Hindlimb muscle (tissue), 1 donor: ENCODE measurements around the gene TRAF7. TPM values are rescaled to one million over a fixed set of nuclear protein-coding genes. Genes with fewer than 3 reads are reported as not detected.

Source experiments
- DNase-seq: peaks from one replicate; pipeline ENCODE4 v3.0.0-alpha.2; 2013
- polyA plus RNA-seq: library from polyadenylated mRNA; unstranded; fragments of 120-200 nt; gene quantifications from one replicate; pipeline ENCODE4 v1.2.1, GENCODE V29; 2013; ENCODE audit not compliant: insufficient read length

TRAF7 gene
- polyA plus RNA-seq, 1 donor = 46.7 TPM

DNA sequence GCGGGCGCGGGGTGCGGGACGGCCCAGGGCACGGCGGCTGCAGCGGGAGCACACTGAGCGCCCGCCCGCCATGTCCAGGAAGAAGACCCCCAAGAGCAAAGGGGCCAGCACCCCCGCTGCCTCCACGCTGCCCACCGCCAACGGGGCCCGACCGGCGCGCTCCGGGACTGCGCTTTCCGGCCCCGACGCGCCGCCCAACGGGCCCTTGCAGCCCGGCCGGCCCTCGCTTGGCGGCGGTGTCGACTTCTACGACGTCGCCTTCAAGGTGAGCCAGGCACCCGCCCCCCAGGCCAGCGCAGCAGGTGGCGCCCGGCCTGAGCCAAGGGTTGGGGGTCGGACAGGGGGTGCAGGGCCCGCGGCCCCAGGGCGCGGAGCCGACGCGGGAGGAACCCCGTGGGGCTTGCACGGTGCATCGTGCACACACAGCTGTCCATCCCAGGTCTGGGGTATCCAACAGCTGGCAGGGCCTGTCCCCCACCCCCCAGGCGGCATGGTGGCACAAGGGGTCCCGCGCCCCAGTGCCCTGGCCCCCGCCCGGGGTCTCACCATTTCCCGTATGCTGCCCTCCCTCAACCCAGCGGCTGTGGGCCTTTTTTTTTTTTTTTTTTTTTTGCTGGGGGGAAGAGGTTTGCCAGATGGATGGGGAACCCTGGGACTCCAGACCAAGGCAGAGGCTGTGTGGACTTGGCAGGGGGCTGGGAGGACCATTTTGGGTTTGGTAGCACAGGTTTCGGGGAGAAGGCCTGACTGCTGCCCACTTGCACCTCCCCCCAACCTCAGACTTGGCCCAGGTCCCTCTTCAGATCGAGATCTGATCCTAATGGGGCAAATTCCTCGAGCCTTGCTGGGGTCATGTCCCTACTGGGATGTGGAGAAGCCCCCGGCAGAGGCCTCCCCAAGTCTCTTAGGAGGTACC lies 6.6 kb upstream of the TRAF7 start:
- no peak for DNase-seq

DNA sequence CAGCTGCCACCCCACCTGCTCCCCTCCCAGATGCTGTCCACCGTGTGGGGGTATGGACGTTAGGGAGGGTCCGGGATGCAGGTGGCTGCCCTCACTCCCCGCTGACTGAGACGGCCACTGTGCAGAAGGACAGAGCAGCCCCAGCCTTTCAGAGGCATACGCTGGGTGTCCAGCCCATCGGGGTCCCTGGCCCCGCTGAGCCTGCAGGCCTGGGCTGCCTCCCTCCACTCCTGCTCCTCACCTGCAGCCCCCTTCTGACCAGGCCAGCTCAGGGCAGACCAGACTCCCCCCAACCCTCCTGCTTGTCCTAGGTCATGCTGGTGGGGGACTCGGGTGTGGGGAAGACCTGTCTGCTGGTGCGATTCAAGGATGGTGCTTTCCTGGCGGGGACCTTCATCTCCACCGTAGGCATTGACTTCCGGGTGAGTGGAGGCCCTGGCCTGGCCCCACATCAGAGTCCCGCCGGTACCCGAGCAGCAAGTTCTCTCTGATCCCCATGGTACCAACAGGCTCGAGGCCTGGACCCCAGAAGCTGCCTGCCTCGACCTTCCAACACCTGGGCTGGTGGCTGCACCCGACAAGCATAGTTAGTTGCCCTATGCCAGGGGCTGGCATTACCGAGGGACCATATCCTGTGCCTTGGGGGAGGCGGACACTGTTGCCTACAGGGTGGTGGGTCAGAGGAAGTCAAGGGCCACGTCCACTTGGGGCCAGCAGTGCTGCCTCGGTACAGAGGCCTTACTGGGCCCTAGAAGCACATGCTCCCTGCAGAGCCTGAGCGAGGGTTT lies 5.8 kb upstream of the TRAF7 start:
- DNase-seq = no peak

DNA sequence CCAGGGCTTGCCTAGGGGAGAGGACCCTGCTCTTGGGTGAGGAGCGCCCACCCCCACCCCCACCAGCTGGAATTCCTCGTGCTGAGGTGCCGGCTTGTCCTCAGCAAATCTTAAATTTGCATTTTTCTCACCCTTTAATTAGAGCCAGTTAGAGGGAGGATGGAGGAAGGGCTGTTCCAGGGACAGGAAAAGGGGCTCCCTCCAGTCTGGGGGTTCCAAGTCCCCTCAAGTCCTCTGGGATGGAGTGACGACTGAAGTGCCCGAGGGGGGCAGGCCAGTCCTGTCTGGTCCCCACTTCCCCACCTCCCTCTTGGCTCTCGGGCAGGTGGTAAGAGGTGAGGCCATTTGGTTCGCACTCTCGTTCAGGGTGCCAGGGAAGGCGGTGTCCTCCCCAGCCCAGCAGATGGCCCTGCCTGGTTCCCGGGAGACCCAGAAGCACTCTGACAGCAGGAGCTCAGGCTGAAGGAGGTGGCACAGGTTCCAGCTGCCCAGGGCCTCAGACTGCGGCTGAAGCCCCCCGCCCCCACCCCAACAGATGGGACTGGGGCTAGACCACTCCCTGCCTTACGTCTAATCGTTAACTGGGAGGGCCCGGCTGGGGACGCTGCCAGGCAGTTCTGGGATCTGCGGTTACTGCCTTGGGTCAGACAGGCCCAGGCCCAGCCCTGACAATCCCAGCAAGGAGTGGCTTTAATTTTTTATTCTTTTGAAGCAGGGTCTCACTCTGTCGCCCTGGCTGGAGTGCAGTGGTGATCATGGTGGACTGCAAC lies 5.0 kb upstream of the TRAF7 start:
- DNase-seq = no peak

DNA sequence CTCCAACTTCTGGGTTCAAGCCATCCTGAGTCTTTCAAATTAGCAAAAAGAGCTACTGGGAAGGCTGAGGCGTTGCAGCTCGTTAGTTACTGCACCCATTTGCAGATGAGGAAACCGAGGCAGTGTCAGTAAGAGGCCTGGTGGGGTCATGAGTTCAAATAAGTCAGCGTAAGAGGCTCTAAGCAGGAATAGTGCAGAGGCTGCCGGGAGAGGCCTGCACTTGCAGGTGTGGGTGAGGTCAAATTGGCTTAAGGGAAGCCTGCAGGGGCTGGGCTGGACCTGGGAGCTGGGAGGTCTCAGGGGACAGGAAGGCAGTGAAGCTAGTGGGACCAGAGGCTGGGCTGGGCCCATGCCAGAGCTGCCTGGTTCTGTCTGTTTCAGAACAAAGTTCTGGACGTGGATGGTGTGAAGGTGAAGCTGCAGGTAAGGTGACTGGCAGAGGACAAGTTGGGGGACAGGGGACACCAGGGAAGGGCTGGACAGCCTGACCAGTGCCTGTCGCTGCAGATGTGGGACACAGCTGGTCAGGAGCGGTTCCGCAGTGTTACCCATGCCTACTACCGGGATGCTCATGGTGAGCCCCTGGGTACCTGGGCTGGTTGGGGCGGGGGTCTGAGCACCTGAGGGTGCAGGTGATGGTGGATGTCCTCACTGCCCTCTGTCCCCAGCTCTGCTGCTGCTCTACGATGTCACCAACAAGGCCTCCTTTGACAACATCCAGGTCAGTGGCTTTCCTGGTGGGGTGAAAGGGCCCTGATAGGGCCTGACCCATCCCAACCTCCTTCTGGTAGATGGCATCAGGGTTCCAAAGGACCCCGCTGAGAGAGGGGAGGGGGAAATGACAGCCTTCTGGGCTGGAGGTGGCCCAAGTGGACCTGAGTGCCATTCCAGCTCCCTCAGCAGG lies 4.1 kb upstream of the TRAF7 start:
- DNase-seq = no peak

DNA sequence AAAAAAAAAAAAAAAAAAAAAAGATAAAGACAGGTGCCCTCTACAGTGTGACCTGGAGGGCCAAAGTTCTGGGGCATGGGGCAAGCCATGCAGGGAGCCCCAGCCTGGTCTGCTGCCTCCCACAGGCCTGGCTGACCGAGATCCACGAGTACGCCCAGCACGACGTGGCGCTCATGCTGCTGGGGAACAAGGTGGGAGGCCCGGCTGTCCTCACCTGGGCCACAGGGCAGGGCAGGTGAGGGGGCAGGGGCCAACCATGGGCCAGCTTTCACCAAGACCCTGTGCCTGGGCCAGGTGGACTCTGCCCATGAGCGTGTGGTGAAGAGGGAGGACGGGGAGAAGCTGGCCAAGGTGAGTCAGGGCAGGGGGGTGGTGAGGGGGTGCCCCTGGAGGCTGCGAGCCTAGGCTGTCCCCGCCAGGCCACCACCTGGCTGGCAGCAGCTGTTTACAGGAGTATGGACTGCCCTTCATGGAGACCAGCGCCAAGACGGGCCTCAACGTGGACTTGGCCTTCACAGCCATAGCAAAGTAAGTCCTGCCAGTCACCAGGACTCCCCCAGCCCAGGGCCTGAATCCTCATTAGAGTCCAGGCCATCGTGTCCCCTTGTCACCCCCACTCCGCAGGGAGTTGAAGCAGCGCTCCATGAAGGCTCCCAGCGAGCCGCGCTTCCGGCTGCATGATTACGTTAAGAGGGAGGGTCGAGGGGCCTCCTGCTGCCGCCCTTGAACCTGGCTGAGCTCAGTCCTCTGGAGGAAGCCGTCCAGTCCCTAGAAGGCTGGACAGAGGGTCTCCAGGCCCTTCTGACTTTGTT lies 2.7 kb upstream of the TRAF7 start:
- DNase-seq = no peak

DNA sequence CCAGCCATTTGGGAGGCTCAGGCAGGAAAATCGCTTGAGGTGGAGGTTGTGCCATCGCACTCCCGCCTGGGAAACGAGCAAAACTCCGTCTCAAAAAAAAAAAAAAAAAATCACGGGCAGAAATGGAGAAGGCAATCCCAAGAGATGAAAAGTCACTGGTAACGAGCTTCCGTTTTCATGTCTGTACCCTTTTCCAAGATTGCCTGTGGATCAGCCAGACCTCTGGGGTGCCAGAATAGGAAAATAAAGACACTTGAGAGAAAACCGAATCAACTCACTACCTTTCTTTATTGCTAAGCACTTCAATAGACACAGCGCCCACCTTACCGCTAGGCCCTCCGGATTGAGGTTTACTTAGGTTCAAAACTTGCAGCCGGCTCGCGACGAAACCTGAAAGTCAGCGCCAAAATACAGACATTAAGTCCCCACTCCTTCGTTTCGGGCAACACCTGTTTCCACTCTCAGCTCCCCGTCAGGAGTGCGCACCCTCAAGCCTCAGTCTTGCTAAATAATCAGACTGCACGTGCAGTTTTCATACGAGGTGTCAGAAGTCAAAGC lies 970 bp upstream of the TRAF7 start:
- DNase-seq = no peak

DNA sequence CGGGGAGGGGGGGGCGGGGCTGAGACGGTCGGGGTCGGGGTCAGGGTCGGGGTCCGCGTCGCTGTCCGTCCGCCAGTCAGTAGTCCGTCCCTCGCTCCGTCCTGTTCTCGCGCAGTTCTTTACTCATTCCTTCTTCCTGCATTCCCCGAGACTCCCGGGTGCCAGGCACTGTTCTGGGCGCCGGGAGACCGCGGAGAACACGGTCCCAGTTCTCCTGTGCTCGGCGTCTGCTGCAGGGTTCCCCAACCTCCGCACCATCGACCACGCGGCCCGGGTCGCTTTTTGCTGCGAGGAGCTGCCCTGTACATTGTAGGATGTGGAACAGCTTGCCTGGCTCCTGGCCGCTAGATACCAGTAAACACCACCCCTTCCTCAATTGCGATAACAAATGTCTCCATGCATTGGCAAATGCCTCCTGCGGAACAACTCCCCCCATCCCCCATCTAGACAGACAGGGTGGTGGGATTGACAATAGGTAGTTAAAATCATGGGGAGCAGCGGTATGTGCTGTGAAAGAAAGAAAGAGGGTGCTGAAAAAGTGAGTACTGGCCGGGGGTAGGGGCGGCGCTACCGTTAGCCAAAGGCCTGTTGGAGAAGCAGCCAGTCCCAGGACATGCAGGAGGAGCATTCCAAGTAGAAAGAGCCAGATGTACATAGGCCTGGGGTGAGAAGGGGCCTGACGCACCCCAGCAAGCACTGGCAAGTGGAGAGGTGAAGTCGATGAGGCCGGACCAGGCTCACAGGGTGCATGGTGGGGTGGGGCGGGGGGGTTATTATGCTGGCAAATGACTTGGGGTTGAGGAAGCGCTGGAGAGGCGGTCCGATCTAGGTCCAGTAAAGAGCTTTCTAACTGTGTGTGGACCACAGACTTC lies 631 bp downstream of the TRAF7 start:
- peak; percentile 58 for DNase-seq

DNA sequence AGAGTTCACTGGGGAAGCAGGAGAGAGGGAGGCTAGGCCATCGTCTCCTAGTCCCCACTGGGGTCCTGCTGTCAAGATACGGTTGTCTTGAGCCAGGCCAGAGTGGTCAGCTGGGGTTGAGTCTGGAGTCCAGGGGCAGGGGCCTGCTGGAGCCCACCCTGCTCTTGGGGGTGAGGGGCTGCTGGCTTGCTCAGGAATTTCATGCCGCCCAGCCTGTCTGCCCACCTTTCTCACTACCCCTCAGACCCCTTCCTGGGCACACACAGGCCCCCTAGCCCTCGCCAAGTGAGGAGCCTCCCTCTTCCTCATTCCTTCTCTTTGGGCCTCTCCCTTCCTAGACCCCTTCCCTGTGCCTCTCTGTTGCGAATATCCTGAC lies 1.3 kb downstream of the TRAF7 start:
- DNase-seq = no peak

DNA sequence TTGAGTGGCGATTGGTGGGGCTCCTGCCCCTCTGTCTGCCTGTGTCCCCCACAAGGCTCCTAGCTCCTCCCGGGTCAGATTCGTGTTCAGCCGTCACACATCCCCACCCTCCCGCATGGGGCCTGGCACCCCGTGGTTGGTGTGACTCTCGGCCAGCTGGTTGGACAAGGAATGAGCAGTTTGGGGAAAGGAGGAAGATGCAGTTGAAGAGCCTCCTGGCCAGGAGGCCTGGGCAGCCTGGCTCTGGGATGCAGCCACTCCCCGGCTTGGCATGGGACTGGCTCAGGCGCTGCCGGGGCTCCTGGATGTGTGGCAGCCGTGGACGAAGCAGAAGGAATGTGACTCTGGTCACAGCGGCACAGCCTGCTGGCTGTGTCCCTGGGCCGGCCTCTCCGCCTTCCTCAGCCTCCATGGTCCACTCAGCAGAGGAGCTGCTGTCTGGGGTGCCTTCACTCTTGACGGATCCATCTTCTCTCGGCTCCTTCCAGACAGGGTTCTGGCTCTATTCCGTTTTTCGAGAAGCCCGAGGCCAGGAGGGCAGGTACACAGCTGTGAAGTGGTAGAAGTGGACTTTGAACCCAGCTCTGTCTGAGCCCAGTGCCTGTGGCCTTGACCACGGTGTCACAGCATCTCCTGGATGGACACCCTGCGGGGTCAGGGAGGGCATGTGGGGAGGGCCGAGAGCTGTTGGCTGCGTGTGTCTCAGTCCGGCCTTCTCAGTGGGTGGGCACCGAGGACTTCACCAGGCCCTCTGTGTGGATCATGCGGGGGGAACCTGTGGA lies 2.1 kb downstream of the TRAF7 start:
- DNase-seq = no peak

DNA sequence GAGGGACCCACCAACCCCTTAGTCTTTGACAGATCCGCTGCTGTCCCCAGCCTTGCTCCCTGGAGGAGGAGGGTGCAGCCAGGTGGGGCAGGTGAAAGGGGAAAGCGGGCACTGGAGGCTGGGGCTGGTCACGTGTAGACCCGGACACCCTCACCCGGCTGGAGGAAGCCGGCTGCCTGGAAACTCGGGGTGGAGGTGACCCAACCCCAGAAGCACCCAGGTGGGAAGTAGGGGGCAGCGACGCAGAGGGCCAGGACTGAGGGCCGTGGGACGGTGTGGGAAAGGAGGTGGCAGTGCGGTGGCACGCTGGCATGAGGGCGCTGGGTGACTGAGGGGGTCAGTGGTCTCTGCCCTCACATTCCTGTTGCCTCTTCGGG lies 2.7 kb downstream of the TRAF7 start:
- DNase-seq = no peak

DNA sequence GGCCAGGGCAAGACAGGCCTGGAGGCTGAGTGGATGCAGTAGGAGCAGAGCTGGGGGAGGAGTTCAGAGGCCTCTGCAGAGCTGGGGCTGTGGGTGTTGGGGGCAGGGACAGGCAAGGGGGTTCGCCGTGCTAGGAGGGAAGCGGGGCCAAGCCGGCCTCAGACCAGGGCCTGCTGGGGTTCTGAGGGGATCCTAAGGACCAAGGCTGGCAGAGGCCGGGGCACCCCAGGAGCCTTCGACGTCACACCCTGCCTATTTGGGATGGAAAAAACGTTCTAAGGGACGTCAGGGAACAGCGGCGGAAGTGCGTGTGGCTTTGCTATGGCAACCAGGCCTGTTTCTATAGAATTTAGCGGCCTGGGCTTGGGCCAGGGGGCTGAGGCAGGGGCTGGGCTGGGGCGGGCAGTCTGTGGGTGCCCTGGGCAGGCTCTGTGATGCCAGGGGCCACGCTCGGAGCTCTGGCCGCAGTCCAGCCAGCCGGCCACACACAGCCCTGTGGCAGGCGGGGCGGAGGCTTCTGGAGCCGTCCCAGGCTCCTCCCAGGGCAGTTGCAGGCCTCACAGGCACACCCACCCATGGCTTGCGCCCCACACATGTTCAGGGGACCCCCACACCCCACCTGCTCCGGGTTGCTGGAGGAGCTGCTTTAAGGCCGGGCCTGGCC lies 3.7 kb downstream of the TRAF7 start:
- peak; percentile 87 for DNase-seq

DNA sequence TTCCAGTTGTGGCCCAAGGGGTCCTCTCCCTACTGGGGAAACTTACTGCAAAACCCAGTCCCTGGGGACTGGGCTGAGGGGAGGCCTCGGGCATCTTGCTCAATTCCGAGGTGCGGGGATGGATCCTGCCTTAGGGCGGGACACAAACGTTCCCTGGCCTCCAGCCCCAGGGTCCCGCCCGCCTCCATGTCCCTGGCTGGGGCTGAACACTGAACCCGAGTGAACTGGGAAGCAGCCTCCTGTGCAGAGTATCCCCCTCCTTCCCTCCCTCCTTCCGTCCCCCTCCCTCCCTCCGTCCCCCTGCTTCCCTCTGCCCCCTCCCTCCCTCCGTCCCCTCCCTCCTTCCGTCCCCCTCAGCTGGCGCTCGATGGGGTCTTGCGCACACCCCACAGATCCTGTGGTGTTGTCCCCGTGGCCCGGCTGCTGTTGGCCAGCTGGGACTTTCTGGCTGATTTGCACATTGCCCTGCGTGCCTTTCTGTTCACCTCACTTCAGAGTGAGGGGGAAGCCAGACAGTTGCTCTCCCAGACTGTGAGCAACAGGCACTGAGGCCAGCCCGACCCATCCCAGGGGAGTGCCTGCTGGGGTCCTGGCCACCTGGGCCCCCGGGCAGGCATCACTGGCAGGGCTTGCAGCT lies 5.5 kb downstream of the TRAF7 start:
- DNase-seq = peak; percentile 58

DNA sequence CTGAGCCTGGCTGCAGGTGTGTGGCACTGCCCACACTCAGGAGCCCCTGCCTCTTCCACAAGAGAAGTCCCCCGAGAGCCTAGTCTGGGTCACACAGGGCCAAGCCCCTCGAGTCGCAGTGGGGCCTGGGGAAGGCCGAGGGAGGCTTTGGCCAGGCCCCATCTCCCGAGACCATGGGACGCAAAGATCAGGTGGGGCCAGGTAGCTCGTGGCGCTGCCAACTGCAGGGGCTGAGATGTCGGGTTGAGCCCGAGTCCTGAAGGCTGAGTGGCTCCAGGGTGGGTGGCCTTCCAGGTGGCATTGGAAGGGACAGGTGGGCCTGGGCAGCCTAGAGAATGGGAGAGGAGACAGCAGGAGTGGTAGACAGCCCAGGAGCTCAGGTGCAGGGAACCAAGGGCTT lies 6.3 kb downstream of the TRAF7 start:
- DNase-seq = no peak

DNA sequence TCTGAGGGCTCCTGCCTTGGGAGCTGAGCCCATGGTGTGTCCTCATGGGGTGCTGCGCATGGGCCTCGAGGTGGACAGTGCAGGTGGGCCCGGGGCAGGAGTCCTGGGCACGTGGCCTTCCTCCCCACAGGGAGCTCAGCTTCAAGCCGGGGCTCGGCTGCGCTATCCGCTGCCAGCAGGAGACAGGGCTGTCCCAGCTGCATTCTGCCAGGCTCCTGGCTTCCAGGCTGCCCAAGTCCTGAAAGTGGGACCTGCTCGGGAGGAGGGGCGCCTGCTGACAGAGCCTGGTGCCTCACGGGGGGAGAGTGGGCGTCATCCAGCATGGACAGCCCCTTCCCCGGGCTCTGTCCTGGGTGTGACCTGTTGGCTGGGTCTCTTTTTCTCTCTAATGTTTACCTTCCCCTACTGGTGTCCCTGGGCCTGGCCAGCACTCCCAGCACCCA lies 7.1 kb downstream of the TRAF7 start:
- DNase-seq = no peak

DNA sequence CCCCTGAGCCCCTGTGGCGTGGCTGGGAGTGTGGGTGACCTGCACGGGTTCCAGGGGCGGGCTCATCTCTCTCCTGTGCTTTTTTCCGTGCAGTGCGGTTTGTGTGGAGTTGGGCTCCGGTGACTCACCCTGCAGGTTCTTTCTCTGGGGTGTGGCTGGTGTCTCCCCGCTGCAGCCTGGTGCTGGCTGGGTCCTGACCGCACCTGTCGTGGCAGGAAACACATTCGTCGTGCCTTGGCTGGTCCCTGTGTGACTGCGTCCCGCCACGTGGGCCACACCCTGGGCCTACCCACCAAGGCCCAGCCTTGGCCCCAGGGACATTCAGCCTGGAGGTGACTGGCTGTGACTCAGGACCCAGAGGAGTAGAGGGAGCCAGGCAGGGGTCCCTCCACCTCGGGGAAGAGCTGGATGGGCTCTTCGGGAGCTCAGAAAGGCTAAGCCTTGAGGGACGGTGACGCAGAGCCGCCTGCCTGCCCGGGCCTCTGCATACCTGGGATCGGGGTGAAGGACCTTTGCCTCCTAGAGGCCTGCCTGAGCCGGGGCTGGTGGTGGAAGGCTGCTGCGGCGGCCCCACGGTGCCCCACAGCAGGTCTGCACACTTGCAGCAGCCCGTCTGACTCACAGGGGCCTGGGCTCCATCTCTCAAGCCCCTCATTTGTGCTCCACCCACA lies 7.8 kb downstream of the TRAF7 start:
- no peak for DNase-seq

DNA sequence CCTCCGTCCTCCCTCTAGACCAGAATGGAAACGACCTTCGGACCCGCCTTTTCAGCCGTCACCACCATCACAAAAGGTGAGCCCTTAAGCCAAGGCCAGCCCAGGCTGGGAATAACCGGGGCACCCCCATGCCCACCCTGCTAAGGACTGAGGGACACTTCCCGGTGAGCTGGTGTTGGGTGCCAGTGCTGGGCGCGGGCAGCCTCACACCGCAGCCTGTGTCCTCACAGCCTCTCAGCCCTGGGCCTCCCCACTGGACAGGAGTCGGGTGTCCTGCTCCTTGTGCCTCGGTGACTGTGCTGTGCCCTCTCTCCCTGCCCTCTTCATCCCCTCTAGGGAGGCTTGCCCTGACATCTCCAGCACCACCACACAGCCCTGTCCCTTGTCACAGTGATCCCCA lies 10.3 kb downstream of the TRAF7 start:
- no peak for DNase-seq
